Body of pancreas (tissue), 4 donors: ENCODE measurements around the gene OSBPL2.

Experiments used
- CTCF ChIP-seq, 7 experiments: fragments of 450-650 bp in 4 of 7; fragments of 200-600 bp in 3 of 7; sonication (generic) in 3 of 7; IDR thresholded peaks; one replicate each; pipeline ENCODE4 v1.5.1; 2016 to 2019; ENCODE audit warnings: antibody characterized with exemption in 7 of 7
- POLR2A ChIP-seq, 3 donors: fragments of 450-650 bp; IDR thresholded peaks; one replicate each; pipeline ENCODE4 v1.6.1; 2016; ENCODE audit warnings: antibody characterized with exemption in 3 of 3, mild to moderate bottlenecking in 2 of 3

- no peak for TF ChIP-seq POLR2A (IDR thresholded peaks at IDR 0.05)
- TF ChIP-seq CTCF (IDR thresholded peaks at IDR 0.05): no peak
Measured at GRCh38 chr20:62303062-62303339, 64.7 kb downstream of the OSBPL2 start.
